Measurements from ENCODE around the gene OR5K2. TPM values are rescaled to one million over a fixed set of nuclear protein-coding genes. Genes with fewer than 3 reads are reported as not detected.

Gene OR5K2
- total RNA-seq, 1 donor from 2014 or later = not detected

GRCh38 chr3:98534734-98535133, 37.3 kb downstream of the OR5K2 start:
- intact Hi-C loops (cut with DNase I) = no loop called here

DNA sequence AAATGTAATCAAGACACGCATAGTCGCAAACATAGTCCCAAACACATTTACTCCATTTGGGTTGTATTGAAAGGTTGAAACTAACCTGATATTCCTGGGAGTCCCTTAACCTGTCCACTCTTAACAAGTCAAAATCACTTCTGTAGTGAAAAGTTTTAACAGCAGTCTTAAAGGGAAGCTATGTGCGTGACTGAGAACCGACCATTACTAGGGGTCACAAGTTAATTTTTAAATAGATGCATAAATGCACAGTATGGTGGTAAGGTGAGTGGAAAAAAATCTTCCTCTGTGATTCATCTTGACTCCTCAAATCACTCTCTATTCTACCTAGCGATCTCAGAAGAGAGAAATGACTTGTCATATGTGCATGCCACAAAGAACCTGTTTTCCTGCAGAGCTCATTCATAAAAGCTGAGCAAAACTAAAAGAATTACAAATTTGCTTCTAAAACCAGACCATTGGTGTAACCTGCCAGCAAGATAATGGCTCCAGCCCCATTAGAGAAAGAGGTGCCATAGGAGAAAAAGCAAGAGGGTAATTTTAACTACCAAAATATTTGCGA, 39.1 kb downstream of the OR5K2 start:
- intact Hi-C loops (cut with DNase I) = no loop called here
- H3K27me3 ChIP-seq (ENCODE audit: low read depth) = no peaks in the 10 kb centered on the region
- DNase-seq = no peak
- H3K4me1 ChIP-seq = no peaks in the 10 kb centered on the region
- H3K9me3 ChIP-seq = no peaks in the 10 kb centered on the region
- no peaks in the 10 kb centered on the region for H3K36me3 ChIP-seq
- ATAC-seq = no peak
- no peak overlapping the region for H3K27ac ChIP-seq
- TF ChIP-seq, protein P1, sequence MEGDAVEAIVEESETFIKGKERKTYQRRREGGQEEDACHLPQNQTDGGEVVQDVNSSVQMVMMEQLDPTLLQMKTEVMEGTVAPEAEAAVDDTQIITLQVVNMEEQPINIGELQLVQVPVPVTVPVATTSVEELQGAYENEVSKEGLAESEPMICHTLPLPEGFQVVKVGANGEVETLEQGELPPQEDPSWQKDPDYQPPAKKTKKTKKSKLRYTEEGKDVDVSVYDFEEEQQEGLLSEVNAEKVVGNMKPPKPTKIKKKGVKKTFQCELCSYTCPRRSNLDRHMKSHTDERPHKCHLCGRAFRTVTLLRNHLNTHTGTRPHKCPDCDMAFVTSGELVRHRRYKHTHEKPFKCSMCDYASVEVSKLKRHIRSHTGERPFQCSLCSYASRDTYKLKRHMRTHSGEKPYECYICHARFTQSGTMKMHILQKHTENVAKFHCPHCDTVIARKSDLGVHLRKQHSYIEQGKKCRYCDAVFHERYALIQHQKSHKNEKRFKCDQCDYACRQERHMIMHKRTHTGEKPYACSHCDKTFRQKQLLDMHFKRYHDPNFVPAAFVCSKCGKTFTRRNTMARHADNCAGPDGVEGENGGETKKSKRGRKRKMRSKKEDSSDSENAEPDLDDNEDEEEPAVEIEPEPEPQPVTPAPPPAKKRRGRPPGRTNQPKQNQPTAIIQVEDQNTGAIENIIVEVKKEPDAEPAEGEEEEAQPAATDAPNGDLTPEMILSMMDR (IDR thresholded peaks at IDR 0.05) = no peak
- no peak overlapping the region for H3K4me3 ChIP-seq

More at GRCh38 chr3:98534734-98535133, 37.3 kb downstream of the OR5K2 start:
- H3K4me3 ChIP-seq = no peak overlapping the region
- no peaks in the 10 kb centered on the region for H3K27me3 ChIP-seq (ENCODE audit: low read depth)
- no peak for ATAC-seq
- DNase-seq = no peak
- TF ChIP-seq, protein P1 (IDR thresholded peaks at IDR 0.05) = no peak
- H3K36me3 ChIP-seq = no peaks in the 10 kb centered on the region
- no peaks in the 10 kb centered on the region for H3K9me3 ChIP-seq
- H3K27ac ChIP-seq = no peak overlapping the region
- no peaks in the 10 kb centered on the region for H3K4me1 ChIP-seq

GRCh38 chr3:98540346-98540745, 42.9 kb downstream of the OR5K2 start:
- H3K4me3 ChIP-seq = no peak overlapping the region
- H3K9me3 ChIP-seq = no peaks in the 10 kb centered on the region
- H3K27me3 ChIP-seq (ENCODE audit: low read depth) = no peaks in the 10 kb centered on the region
- intact Hi-C loops (cut with DNase I) = no loop called here
- ATAC-seq (no peak), DNase-seq (no peak)
- H3K27ac ChIP-seq = no peak overlapping the region
- no peaks in the 10 kb centered on the region for H3K36me3 ChIP-seq
- H3K4me1 ChIP-seq = no peaks in the 10 kb centered on the region
- TF ChIP-seq, protein P1 (IDR thresholded peaks at IDR 0.05) = no peak

- no peak for ATAC-seq
- TF ChIP-seq, protein P1 (IDR thresholded peaks at IDR 0.05) = no peak
- Histone ChIP-seq H3K27ac (no peak overlapping the region), H3K4me1 (no peaks in the 10 kb centered on the region), H3K36me3 (no peaks in the 10 kb centered on the region), H3K9me3 (no peaks in the 10 kb centered on the region), H3K4me3 (no peak overlapping the region), H3K27me3 (ENCODE audit: low read depth) (peaks cover 3% of the 10 kb centered on the region)
- intact Hi-C loops (cut with DNase I) = no loop called here
- DNase-seq = no peak
Measured at GRCh38 chr3:98541695-98542094, 44.2 kb downstream of the OR5K2 start.

- Histone ChIP-seq H3K4me1 (no peaks in the 10 kb centered on the region), H3K4me3 (no peak overlapping the region), H3K27me3 (ENCODE audit: low read depth) (peaks cover 3% of the 10 kb centered on the region), H3K36me3 (no peaks in the 10 kb centered on the region), H3K9me3 (no peaks in the 10 kb centered on the region), H3K27ac (no peak overlapping the region)
- no peak for ATAC-seq
- DNase-seq = no peak
- TF ChIP-seq, protein P1 (IDR thresholded peaks at IDR 0.05) = no peak
- intact Hi-C loops (cut with DNase I) = no loop called here
Measured at GRCh38 chr3:98542623-98543022, 45.1 kb downstream of the OR5K2 start.

Data from lower lobe of right lung (tissue), 2 donors.